Fibroblast of lung (primary cell): ENCODE data around the gene USP6NL.

ENCODE experiments used
- CTCF ChIP-seq, 2 donors: IDR thresholded peaks in 1 of 2; conservative IDR thresholded peaks in 1 of 2; 1 replicate in 1 of 2; 2 replicates in 1 of 2; pipeline ENCODE4 v1.5.1; 2011 to 2012; ENCODE audit warnings: low read length in 2 of 2, control low read depth in 1 of 2, inconsistent platforms in 1 of 2, low read depth in 1 of 2, mild to moderate bottlenecking in 1 of 2
- EZH2 ChIP-seq: IDR thresholded peaks from 2 replicates; pipeline ENCODE4 v1.5.1; 2012; ENCODE audit warnings: low read length, control low read depth, mild to moderate bottlenecking; ENCODE audit errors: missing control alignments

GRCh38 chr10:11498399-11498798, 113.1 kb downstream of the USP6NL start:
- TF ChIP-seq CTCF (conservative IDR thresholded peaks at IDR 0.05 in 1 of 2, IDR thresholded peaks at IDR 0.05 in 1 of 2; ENCODE audit: low read depth in 1 of 2, low read length in 2 of 2) (no peak), EZH2 (no peak)
